Measurements from ENCODE around the gene PPM1H. TPM values are rescaled to one million over a fixed set of nuclear protein-coding genes. Genes with fewer than 3 reads are reported as not detected.

The PPM1H gene
- total RNA-seq, 4 donors from 2014 or later: 1.5 to 2.7 (median 2.3) TPM

DNA sequence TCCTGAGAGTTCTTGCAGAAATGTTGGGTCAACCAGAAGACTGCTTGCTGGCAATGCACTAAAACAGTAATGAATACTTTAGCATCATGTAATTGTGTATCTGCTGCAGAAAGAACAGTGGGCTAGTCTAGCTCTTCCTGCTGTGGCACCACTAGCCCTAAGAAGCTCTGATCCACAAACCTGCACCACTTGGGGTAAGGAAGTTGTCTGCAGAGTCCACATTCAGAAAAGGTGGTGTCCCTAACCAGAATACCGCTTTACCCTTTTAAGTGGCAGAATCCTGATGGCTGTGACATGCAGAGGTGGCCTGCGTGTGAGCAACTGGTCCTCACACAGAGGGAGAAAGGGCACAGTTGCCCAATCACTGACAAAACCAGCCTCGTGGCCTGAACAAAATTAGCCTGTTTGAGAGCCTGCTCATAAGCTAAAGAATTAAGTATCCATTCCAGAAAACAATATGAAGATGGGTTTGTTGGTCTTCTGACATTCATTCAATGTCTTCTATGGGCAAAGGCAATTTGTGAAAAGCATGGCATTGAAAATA is 165.8 kb downstream of the PPM1H start:
- TF ChIP-seq, protein P1, sequence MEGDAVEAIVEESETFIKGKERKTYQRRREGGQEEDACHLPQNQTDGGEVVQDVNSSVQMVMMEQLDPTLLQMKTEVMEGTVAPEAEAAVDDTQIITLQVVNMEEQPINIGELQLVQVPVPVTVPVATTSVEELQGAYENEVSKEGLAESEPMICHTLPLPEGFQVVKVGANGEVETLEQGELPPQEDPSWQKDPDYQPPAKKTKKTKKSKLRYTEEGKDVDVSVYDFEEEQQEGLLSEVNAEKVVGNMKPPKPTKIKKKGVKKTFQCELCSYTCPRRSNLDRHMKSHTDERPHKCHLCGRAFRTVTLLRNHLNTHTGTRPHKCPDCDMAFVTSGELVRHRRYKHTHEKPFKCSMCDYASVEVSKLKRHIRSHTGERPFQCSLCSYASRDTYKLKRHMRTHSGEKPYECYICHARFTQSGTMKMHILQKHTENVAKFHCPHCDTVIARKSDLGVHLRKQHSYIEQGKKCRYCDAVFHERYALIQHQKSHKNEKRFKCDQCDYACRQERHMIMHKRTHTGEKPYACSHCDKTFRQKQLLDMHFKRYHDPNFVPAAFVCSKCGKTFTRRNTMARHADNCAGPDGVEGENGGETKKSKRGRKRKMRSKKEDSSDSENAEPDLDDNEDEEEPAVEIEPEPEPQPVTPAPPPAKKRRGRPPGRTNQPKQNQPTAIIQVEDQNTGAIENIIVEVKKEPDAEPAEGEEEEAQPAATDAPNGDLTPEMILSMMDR (IDR thresholded peaks at IDR 0.05; ENCODE audit: low read depth): no peak

DNA sequence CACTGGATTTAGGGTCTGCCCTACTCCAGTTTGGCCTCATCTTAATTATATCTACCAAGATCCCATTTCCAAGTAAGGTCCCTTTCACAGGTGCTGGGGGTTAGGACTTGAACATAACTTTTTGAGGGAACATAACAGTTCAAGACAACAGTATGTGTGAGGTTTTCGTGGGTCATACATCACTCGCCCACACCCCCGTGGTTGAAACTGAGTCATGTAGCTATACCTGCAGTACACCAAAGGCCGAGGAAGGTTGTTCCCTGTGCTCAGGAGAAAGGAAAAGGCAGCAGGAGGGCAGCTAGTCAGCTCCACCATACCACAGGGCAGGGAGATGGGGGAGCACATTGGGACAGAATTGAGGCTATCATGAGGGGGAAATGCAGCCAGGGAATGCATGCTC is 167.0 kb downstream of the PPM1H start:
- TF ChIP-seq, protein P1 (IDR thresholded peaks at IDR 0.05; ENCODE audit: low read depth): no peak

DNA sequence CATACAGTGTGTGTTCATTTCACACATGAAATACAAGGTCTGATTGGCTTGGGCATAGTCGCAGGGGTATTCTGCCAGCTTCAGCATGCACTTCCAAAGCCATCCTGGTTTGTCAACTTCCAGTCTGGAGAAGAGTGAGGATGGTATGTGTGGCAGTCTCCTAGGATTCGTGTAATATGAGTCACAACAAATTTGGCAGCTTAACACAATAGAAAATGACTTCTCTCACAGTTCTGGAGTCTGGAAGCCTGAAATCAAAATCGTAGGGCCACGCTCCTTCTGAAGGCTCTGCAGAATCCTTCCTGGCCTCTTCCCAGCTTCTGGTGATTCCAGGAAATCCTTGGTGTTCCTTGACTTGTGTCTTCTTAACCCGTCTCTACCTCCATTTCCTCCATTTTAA is 167.5 kb downstream of the PPM1H start:
- TF ChIP-seq, protein P1 (IDR thresholded peaks at IDR 0.05; ENCODE audit: low read depth): no peak

DNA sequence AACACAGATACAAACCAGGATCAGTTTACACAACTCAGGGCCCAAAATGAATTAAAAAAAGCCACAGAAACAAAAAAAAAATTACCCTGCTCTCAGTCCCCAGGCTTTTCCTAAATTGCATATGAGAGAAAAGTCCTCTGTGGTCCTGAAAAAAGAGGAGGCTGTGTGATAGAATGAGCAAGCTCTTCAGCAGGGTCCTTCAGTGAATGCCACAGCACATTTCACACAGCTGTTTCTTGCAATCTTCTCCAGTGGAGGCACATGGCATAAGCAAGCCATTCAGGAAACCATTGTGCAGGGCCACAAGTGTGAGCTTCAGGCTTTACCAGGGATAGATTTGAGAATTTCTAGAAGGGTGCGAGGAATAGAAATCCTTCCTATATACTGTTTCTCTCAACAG is 168.5 kb downstream of the PPM1H start:
- TF ChIP-seq, protein P1 (IDR thresholded peaks at IDR 0.05; ENCODE audit: low read depth): no peak

DNA sequence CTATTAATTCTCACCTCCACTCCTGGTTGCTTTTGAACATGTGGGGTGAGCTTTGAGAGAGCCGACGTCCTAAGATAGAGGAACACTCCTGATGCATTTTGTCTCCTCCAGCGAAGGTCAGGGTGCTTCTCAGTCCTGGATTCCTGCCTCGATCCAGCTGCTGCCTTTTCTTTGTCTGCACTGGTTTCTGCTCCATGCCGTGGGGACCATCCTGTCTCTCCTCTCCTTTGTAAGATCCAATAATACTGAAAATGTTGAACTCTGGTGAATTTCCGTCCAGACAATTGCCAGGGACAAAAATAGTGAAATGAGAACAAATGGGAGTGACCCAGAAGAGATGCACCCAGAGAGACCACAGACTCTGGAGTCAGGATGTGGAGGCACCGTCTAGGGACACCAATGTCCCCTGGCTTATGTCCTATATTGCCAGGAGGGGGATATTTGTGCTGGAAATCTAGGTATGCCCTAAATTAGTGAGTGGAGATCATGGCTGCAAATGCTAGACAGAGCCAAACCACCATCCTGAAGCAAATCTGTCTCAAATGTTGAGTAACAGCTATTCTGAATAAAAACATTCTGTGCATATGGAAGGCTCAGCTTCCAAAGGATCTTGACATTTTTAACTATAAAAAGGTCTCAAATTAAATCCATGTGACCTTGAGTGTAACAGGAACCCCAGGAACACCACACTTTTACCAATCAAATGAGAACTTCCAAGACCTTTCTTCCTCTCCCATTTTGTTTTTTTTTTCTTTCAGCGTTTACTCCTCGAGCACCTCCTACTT is 170.9 kb downstream of the PPM1H start:
- TF ChIP-seq, protein P1 (IDR thresholded peaks at IDR 0.05; ENCODE audit: low read depth): no peak

DNA sequence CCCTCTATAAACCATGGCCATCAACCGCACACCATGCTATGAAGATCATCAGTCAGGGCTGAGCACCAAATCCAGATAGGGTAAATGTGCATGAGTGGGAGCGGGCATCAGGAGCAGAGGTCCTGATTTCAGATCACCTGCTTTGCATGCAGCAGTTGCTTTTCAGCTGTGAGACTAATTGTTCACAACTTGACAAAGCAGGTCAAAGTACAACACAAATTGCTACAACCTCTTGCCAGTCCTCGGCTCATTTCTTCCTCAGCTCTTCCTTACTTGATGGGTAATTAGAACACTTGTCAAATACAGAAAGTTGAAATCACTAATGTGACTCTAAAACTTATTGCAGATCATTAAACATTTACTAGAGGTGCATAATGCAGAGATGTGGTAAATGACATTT is 171.6 kb downstream of the PPM1H start:
- TF ChIP-seq, protein P1 (IDR thresholded peaks at IDR 0.05; ENCODE audit: low read depth): no peak

DNA sequence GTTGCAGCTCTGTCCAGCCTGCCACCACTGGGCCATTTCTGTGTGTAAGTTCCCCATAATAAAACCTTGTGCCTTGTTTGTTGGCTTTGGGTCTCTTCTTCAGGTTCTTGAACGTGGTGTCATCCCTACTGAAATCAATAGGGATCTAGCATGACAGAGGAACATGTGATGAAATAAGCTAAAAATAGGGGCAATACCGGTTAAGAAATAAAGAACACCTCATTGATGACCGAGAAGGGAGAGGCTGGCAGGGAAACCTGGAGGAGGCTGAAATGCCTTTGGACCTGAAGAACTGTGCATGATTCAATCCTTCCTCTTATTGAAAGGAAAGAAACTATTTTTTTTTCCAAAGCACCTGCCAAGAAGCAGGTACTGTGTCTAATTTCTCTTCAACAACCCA is 172.3 kb downstream of the PPM1H start:
- TF ChIP-seq, protein P1 (IDR thresholded peaks at IDR 0.05; ENCODE audit: low read depth): no peak

Data from subcutaneous adipose tissue (tissue), 4 donors.